Measurements from ENCODE around the gene CNTNAP2.
"Not testable (repeated sequence)": the region's sequence is repeated elsewhere in the genome, so short reads cannot be mapped to it uniquely, and the experiment has no call there.

CNTNAP2 gene

DNA sequence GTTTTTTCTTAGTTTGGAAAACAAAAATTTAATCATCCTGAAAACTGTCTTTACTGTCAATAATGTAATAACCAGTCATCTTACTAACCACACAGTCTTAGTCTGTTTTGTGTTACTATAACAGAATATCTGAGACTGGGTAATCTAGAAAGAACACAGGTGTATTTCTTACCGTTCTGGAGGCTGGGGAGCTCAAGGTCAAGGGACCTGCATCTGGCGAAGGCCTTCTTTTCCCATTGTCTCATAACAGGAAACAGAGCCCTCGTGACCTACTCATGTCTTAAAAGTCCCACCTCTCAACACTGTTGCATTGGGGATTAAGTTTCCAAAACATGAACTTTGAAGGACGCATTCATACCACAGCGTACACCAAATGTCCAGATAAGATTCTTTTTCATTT lies 932.3 kb downstream of the CNTNAP2 start:
- DNase-seq: no peak

DNA sequence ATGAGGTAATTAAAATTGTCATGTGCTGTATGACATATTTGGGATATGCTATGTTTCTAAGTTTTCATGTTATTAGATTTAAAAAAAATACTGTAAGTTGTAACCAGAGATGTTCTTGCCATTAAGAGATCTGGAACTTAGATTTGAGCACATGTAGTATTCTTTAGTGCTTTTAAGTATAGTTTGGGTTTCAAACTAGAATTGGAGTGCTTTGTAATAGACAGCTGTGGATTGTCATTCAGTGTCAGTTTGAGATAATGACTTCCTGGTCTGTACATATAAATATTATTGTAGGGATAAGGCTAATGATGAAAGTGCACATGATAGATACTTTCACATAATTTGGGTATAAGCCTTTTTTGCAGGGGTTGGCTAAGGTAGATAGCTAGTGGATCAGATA lies 936.2 kb downstream of the CNTNAP2 start:
- DNase-seq: no peak

DNA sequence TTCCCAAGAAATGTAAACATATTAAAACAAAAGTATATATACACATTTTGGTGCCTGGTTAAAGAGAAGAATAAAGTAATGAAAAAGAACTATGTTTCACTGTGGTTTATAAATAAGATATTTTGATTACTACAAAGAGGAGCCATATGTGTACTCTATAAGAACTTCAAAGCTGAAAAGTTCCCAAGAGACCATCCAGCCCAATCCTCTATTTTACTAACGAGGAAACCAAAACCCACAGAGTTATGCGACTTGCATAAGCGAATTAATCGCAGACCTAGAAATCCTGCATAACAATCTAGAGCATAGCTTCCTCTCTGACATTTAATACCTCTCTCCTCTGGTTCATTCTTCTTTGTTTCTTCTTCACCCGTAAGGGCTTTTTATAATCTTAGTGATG lies 937.1 kb downstream of the CNTNAP2 start:
- no peak for DNase-seq

DNA sequence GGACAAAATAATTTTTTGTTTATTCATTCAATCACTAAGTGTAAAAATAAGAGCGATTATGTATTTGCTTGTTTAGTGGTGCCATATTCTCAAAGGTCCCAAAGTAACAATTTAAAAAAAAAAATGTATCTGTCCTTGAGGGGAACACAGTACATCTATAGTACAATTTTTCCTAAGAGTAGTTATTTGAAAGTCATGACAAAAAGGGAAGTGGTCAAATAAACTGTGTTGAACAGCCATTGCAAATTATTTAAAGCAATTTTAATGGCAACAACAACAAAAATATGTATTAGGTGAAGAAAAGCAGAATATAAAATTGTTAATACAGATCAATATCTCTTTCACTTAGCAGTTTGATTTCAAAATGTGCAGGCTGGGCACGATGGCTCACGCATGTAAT lies 943.5 kb downstream of the CNTNAP2 start:
- no peak for DNase-seq

GRCh38 chr7:147062897-147063296 lies 946.3 kb downstream of the CNTNAP2 start:
- DNase-seq: no peak

DNA sequence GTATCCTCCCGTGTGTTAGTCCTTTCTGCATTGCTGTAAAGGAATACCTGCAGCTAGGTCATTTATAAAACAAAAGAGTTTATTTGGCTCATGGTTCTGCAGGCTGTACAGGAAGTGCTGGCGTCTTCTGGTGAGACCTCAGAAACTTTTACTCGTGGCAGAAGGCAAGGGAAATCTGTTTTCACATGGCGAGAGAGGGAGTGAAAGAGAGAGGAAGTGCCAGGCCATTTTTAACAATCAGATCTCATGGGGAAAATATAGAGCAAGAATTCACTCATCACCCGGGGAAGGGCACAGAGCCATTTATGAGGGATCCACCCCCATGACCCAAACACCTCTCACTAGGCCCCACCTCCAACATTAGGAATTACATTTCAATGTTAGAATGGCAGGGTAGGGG lies 952.2 kb downstream of the CNTNAP2 start:
- DNase-seq: no peak

- no peak for DNase-seq
Measured at GRCh38 chr7:147069771-147070170, 953.2 kb downstream of the CNTNAP2 start.

DNA sequence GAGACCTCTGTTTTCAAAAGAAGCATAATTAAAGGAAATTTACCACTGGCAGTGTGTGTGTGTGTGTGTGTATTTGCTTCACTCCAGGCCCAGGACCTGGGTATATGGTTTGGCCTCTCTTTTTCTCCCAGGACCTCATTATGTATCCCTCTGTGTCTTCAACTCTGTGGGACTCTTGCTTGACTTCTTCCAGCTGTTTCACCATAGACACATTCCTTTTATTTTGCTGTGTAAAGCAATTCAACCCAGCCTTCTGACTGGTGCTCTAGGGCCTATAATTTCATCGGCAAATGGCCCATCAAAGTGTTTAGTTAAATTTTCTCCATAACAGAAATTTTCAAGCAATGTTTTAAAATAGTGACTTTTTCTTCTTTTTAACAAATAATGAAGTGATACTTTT lies 954.3 kb downstream of the CNTNAP2 start:
- no peak for DNase-seq

- no peak for DNase-seq
Measured at GRCh38 chr7:147071536-147071935, 954.9 kb downstream of the CNTNAP2 start.

- no peak for DNase-seq
Measured at GRCh38 chr7:147078312-147078711, 961.7 kb downstream of the CNTNAP2 start.

DNA sequence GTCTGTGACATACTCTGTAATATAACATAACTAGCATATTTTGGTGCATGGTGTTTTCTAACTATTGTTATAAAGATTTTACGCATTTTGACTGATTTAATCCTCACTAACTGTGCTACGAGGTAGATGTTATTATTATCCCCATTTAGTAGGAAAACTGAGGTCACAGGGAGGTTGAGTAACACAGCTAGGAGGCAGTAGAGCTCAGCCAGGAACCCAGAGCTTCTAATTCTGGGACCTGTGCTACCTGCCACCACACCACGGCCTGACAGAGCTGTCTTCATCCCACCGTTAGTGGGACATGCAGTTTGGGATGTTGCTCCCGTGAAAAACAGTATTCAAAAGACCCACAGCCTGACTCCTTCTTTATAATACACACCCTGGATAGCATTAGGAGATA lies 962.5 kb downstream of the CNTNAP2 start:
- DNase-seq: no peak

DNA sequence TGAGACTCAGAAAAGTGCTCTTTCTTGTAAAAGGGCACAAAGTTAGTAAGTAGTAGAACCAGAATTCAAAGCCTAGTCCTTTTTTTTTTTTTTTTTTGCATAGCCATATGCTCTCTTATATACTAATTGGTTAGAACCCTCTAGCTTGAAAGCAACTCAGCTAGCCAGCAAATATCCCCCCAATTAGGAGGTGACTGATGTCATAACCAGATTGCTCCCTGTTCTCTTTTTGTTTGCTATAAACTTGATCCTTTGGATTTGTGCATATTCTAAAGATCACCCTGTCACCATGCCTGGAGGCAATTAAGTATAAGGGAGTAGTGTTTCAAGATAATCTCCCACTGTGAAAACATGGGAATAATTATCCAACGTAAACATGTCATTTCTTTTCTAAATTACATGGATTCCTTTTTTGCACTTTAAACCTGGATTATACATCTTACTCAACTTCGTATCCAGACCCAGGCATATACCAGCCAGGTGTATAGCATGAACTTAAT lies 963.4 kb downstream of the CNTNAP2 start:
- no peak for DNase-seq

DNA sequence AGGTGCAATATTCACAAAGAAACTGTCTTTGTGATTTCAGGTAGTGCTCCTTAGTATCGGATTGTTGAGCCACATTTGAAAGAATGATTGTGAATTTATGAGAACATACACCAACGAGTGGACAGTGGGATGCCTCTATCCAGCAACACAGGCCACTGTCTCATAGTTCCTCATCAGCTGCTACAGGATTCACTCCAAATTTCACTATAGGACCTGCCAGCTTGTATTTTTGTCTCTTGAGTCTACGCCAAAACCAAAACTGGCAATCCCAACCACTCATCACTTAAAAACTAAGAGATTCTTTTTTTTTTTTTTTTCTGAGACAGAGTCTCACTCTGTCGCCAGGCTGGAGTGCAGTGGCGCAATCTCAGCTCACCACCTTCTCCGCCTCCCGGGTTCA lies 964.5 kb downstream of the CNTNAP2 start:
- DNase-seq: no peak

- no peak for DNase-seq
Measured at GRCh38 chr7:147089051-147089461, 972.5 kb downstream of the CNTNAP2 start.

DNA sequence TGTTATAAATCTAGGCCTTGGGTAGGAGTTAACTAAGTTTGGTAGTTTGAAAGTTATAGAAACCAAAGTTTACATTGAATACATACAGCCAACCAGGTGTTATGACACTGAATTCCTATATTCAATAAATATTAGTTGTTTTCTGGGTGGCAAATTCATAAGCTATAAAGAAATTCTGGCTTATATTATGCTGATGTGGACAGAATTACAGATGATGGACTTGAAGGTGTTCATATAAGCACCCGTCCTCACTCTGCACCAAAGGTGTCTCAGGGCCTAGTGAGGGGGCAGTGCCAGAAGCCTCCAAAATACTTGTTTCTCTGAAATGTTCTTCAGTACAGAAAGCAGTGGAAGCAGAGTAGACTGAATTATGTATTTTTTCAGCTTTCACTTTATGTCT lies 973.0 kb downstream of the CNTNAP2 start:
- no peak for DNase-seq

DNA sequence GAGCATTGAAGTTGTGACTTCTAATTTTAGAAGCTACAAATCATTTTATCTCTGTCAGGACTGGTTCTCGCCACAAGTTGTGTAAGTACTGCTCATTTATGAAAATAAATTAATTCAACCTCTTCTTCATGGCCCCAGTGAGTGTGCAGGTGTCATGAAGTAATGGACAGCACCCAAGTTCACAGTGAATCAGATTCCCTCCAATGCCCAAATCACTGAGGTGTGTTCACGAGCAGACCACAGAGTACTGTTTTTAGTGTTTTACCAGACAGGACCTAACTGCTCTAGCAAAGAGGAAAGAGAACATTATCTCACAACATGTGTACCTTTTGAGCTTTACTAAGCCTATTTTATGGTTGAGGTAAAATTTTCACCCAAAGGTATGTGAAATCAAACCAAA lies 980.0 kb downstream of the CNTNAP2 start:
- no peak for DNase-seq

- DNase-seq: no peak
Measured at GRCh38 chr7:147103224-147103623, 986.6 kb downstream of the CNTNAP2 start.

- no peak for DNase-seq
Measured at GRCh38 chr7:147106746-147107145, 990.1 kb downstream of the CNTNAP2 start.

DNA sequence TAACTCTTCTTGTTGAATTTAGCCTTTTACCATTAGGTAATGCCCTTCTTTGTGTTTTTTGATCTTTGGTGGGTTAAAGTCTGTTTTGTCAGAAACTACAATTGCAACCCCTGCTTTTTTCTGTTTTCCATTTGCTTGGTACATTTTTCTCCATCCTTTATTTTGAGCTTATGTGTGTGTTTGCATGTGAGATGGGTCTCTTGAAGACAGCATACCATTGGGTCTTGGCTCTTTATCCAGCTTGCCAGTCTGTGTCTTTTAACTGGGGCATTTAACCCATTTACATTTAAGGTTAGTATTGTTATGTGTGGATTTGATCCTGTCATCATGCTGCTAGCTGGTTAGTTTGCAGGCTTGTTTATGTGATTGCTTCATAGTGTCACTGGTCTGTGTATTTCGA lies 997.9 kb downstream of the CNTNAP2 start:
- not testable (repeated sequence) for DNase-seq

GRCh38 chr7:147136352-147136751 lies 1019.8 kb downstream of the CNTNAP2 start:
- DNase-seq: no peak

DNA sequence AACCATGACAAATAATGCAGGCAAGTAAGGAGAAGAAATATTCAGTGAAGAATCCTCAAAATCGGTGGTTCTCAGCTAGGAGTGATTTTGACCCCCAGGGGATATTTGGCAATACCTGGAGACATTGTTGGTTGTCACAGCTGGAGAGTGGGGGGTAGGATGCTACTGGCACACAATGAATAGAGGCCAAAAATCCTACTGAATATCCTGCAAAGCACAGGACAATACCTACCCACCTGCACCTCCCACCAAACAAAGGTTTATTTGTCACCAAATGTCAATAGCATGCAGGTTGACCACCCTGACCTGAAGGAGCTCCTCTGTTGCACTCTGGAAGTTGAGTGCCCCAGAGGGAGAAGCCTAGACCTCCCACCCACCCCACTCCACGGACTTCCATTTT lies 1028.6 kb downstream of the CNTNAP2 start:
- DNase-seq: no peak

DNA sequence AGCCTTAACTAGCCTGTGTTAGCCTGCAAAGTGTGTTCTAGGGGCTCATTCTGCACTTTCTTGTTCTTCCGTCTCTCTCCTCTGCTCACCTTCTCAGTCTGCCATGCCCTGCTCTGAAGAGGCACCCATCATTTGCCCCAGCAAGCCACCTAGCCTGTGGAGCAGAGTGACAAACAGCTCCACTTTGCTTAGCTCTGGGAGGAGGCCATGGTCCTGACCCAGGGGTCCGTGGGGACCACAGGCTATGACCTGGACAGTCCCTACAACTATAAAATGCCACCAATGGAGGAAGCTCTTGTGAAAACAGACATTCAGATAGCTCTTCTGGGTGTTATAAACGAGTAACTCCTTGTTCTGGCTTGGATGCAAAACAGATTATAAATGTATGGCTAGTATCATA lies 1029.6 kb downstream of the CNTNAP2 start:
- no peak for DNase-seq

DNA sequence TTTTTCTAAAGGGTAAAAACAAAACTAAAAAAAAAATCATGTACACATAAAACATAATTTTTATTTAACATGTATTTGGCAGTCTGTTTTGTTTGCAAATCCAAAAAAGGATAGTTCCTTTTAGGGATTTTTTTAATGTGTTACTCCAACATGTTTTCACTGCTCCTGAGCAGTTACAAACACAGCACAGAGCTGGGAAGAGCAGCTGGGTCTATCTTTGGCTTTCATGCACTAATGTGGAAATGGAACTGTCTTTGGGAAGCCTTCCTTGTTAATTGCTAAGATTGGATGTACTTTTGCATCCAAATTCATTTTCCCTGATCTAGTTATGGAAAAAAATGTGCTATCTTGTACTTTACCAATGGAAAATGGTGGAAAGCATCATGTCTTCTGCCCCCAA lies 1035.1 kb downstream of the CNTNAP2 start:
- DNase-seq: no peak

DNA sequence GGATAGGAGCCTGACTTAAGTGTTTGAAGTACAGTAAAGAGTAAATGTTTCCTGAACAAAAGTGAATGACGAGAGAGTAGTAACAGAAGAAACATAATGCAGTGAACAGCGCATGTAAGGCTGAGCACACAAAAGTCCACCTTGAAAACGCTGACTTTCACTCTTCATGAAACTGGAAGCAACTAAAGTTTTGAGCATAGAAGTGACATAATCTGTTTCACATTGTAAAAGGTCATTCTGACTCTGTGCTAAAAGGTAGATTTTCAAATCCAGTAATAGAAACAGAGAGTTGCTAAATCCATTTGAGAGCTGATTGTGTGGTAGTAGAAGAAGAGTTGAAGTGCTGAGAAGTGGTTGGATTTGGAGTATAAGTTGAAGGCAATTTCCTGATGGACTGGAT lies 1037.0 kb downstream of the CNTNAP2 start:
- no peak for DNase-seq

- DNase-seq: no peak
Measured at GRCh38 chr7:147161405-147161804, 1044.8 kb downstream of the CNTNAP2 start.
